Embryonic facial prominence (tissue), 1 donor: Measurements from ENCODE around the gene APOA4.

Experiments
- DNase-seq: peaks from one replicate; pipeline ENCODE4 v3.0.0-alpha.2; 2016; ENCODE audit errors: extremely low spot score

APOA4 gene

DNA sequence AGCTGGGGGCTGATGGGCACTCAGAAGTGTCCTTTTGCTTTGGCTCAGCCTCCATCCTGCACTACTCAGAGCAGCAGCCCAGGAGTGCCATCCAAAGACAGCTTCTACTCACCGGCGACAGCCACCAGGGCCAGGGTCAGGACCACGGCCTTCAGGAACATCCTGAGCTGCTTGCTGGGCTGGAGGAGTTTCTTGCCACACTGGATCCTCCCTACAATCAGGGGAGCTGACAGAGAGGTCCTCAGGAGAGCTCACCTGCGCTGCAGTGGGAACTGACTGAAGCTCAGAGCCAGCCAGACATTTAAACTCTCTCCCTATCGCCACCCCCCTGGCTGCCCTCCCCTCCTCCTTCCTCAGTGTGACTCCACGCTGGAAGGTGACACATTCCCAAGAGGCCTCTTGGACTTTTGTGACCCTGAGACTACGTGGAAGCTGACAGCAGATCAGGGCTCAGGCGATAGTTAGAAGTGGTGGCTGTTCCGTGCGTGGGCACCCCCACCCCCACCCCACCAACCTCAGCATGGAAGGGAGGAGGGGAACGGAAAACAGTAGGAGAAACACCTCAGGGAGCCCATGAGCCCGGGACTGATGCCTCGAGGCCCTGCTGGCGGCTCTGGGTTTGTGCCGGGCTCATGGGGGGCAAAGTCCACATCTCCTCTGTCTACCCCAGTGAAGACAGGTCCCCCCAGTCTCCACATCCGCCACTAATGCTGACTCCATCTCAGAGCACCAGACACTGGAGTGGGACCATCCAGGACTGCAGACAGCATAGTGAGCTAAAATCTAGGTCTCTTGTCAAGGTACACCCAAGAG, at the start of gene APOA4:
APOA4 (minus strand) TSS at position 274 of the 813 bp plus-strand sequence; CDS start at position 161, 113 bp downstream.
- DNase-seq = no peak

DNA sequence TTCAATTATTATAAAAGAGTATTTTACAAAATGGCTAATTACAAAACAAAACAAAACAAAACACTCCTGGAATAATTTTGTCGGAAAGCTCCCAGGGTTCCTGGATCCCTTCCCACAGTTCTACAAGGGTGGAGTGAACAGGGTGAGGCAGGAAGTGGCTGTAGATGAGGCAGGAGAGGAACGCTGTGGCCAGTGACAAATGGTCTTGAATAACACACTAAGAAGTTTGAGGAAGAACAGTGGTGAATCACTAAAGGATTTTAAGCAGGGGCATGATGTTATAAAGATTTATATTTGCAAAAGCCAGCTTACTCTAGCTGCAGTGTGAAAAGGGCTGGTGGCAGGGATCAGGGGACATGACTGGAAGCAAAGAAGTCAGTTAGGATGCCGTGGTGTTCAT, 48.1 kb upstream of the APOA4 start:
- DNase-seq = no peak

DNA sequence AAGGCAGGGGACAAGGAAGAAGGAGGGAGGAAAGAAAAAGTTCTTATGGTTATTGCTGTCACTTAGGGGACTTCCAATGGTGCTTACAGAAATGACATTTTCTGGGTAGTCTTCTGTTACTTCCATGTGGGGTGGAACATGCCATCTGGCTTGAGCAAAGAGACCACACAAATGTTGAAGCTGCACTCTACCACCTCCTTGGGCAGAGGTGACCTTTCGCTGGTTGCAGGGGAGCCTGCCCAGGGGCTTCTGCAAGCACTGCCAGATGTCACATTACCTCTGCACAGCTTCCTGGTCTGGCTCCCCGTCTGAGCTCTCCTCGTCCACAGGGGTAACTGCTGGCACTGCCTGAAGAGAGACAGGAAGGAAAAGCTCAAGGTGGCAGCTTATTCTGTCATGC, 47.0 kb upstream of the APOA4 start:
- no peak for DNase-seq

DNA sequence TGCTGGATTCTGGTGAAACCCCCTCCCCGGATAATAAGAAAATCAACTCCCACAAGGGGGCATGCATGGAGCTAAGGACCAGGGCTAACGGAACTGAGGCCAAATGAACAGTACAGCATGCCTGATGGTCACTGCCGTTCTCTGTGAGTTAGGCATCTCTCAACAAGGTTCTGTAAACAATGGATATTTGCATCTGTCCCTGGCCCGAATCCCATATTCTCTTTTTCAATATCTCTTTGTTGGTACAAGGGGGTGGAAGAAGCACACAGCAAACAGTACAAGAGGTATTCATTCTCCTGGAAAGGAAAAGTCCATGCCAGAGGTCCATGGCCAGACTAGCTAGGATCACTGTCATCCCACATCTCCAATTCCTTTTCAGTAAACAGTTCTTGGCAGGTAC, 46.5 kb upstream of the APOA4 start:
- DNase-seq = no peak

- no peak for DNase-seq
Observed at GRCh38 chr11:116868066-116868465, 45.0 kb upstream of the APOA4 start.

- DNase-seq = no peak
Observed at GRCh38 chr11:116867619-116868018, 44.5 kb upstream of the APOA4 start.

- DNase-seq = no peak
Observed at GRCh38 chr11:116866804-116867455, 43.8 kb upstream of the APOA4 start.

- no peak for DNase-seq
Observed at GRCh38 chr11:116865696-116866095, 42.6 kb upstream of the APOA4 start.

DNA sequence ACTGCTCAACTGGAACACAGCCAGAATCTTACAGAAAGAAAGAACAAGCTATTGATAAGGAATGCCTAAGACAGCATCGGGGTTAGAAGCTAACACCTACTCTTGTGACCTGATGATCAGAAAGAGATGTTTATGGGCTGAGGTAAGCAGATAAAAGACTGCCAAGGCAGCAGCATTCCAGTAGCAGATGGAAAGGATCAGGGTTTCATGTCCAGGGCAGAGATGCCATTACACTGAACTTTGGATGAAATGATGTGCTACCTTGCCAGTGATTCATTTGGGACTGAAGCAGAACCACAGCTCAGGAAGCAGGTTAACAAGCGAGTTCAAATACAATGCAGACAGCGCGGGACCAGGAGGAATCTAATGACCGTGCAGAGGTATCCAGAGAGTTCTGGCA, 41.4 kb upstream of the APOA4 start:
- no peak for DNase-seq

- DNase-seq = no peak
Observed at GRCh38 chr11:116862951-116863350, 39.8 kb upstream of the APOA4 start.

- no peak for DNase-seq
Observed at GRCh38 chr11:116862185-116862584, 39.1 kb upstream of the APOA4 start.

- no peak for DNase-seq
Observed at GRCh38 chr11:116861539-116861938, 38.4 kb upstream of the APOA4 start.

DNA sequence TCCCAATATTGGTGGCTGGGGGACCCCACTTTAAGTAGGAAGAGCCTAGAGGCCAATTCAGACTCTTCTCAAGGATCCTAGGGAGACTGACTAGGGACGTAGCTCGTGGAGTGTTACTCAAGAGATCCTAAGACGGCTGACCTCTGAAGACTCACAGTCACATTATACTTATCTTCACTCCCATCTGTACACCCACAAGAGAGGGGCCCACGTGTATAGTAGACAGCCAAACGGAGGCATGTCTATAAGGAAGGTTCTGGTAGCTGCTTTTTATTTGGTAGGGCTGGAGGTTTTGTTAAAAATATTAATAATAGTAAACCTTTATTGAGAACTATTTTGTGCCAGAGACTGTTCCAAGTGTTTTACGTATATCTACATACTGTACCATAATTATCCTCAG, 37.2 kb upstream of the APOA4 start:
- no peak for DNase-seq

- no peak for DNase-seq
Observed at GRCh38 chr11:116859175-116859574, 36.1 kb upstream of the APOA4 start.

DNA sequence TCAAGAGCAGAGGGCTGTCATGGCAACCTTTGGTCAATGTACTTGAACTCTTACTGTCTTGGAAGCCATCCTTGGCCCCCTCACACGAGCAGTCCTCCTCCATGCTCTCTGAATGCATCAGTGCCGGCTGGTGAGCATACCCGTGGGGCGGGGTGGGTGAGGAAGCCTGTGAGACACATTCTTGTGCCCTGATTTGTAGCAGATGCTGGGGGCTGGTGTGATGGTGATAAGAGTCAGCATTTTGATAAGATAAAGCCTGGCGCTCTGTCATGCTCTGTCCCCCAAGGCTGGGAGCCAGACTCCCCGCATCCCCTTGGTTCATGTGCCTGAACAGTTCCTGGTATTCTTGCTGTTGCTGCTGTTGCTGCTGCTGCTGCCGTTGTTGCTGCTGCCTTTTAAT, 34.8 kb upstream of the APOA4 start:
- DNase-seq = no peak

DNA sequence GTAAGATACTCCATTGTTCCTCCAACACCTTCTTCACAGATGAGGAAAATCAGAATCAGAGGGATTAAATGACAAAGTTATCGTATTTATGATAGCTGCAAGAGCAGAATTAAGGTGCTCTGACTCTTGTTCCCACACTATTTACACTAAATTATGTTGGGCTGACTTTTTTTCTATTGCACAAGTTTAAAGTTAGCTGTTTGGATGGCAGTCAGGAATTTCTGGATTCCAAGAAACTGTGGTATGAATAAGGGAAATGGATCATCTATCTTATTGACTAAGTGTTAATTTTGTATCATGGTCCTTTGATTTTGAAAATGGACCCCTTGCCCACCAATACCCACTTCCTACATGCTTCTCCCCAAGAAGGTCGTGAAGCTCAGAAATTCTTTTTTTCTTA, 34.2 kb upstream of the APOA4 start:
- no peak for DNase-seq

GRCh38 chr11:116856423-116856822, 33.3 kb upstream of the APOA4 start:
- DNase-seq = no peak

DNA sequence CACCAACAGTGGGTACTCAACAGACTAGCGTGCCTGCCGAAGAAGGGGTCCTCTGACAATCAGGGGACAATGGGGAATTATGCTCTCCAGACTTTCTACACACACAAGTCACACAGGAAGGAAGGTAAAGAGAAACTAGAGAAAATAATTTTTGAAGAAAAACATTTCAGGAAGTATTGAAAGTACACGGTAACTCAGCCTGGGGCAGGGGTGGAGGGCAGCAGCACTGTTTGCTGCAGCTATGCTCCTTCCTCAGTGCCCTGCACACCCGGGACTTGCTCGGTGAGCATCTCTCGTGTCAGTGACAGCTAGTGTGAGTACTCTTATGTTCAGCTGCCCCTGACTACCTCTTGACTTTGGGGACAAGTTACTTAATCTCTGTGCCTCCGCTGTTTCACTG, 32.3 kb upstream of the APOA4 start:
- DNase-seq = no peak

GRCh38 chr11:116853461-116854073, 30.5 kb upstream of the APOA4 start:
- DNase-seq = no peak

DNA sequence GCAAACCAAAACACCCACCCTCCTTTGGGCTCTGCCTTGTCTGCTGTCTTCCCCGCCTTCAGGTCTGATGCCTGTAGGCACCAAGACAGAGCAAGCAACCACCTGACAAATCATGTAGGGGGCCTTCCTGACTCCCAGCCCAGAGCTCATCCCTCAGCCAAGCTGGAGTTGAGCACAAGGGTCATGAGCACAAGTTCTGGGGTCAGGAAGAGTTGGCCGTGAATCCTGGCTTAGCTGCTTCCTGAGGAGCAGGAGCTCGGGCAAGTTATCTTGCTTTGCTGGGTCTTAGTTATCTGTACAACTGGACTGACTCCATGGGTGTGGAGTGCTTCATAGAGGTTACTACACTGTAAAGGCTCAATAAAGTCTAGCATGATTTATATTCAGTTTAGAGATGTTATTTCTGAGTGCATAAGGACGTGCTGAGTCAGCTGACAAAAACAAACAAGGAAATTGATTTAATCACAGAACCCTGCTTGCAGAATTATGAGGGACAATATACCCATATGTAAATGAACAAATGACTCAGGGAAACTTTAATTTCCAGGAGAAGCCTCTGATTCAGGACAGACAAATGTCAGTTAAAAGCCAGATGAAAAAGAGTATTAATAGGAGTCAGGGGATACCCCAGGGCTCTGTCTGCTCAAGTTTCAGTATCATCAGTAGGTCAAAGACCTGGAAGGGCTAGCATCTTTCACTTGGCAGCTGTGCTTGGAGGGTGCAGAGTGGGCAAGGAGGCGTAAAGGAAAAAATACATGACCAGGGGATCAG, 29.3 kb upstream of the APOA4 start:
- no peak for DNase-seq

DNA sequence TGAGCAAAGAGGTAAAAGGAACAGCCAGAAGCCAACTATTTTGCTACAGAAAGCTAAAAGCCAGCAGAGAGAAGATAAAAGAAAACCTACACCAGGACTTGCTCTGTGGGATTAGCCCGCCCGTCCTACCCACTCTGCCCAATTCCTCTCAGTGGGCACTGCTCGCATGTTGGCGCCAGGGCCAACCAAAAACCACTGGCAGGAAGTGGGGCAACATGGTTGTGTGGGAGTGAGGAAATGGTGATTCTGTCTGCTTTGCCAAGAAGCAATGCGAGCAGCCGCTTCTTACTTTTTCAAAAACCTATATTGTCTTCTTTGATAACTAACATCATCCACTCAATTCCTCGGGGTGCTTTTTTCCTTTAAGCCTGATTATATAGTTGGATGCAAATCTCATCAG, 28.5 kb upstream of the APOA4 start:
- DNase-seq = no peak

- no peak for DNase-seq
Observed at GRCh38 chr11:116849486-116849885, 26.4 kb upstream of the APOA4 start.
